K562 (cell line): ENCODE results near the gene RARG. TPM values are rescaled to one million over a fixed set of nuclear protein-coding genes. Genes with fewer than 3 reads are reported as not detected.
A peak's percentile ranks its signal among the peaks of the same experiment; 100 is the strongest.

ENCODE experiments used
- CXXC5 ChIP-seq: fragments of 250-450 bp; sonication (Bioruptor Pico); IDR thresholded peaks from 2 replicates; pipeline ENCODE4 v1.8.0; 2022; ENCODE audit warnings: inconsistent platforms, mild to moderate bottlenecking, moderate library complexity
- KAT7 ChIP-seq: sonication (generic); formaldehyde crosslinking; IDR thresholded peaks from 2 replicates; pipeline ENCODE4 v1.8.0; 2022; ENCODE audit warnings: missing genetic modification reagents, mild to moderate bottlenecking, borderline replicate concordance
- L3MBTL2 ChIP-seq: fragments of 450-650 bp; IDR thresholded peaks from 2 replicates; pipeline ENCODE4 v1.6.1; 2016; ENCODE audit warnings: mild to moderate bottlenecking, moderate library complexity
- SMARCA5 ChIP-seq: fragments of 450-650 bp; IDR thresholded peaks from 2 replicates; pipeline ENCODE4 v1.6.1; 2016
- TOE1 ChIP-seq, 2 experiments: fragments of 450-650 bp in 1 of 2; sonication (generic) in 1 of 2; formaldehyde crosslinking in 1 of 2; IDR thresholded peaks; 2 replicates each; pipeline versions ENCODE4 v1.7.1 to v1.8.0; 2016 to 2022; ENCODE audit warnings: borderline replicate concordance in 2 of 2, mild to moderate bottlenecking in 2 of 2, antibody characterized with exemption in 1 of 2, inconsistent platforms in 1 of 2, low read depth in 1 of 2, missing genetic modification reagents in 1 of 2, moderate library complexity in 1 of 2
- YY1 ChIP-seq, 3 experiments: IDR thresholded peaks; 2 replicates each; pipeline ENCODE4 v1.6.1; 2011; ENCODE audit warnings: low read length in 2 of 3, mild to moderate bottlenecking in 2 of 3, moderate library complexity in 2 of 3, borderline replicate concordance in 1 of 3, control low read depth in 1 of 3, low read depth in 1 of 3; ENCODE audit not compliant: insufficient read depth in 3 of 3, insufficient replicate concordance in 2 of 3, control insufficient read depth in 1 of 3, insufficient read length in 1 of 3; ENCODE audit errors: extremely low read depth in 1 of 3
- ZNF354B ChIP-seq: fragments of 250-450 bp; sonication (Bioruptor Pico); IDR thresholded peaks from 2 replicates; pipeline ENCODE4 v1.4.0; 2020
- polyA plus RNA-seq, 8 experiments: library from polyadenylated mRNA; depleted of rRNA in 4 of 8; stranded (reverse) in 5 of 8; unstranded in 3 of 8; fragments of >200 nt; fragmentation: Nextera tagmentation in 2 of 8; fragmentation: Illumina TruSeq in 1 of 8; extraction: Ambion mirVana in 2 of 8; extraction: Trizol in 1 of 8; gene quantifications; 2 replicates each; pipeline versions ENCODE4 v1.2.1 to v1.2.3, GENCODE V29; 2011 to 2014; ENCODE audit warnings: inconsistent platforms in 1 of 8, missing spikeins in 1 of 8
- total RNA-seq, 7 experiments: library from RNA; depleted of rRNA in 6 of 7; stranded (reverse); fragments of >200 nt in 6 of 7; fragmentation: Illumina TruSeq in 2 of 7; extraction: Trizol in 2 of 7; gene quantifications; 2 replicates each; pipeline versions ENCODE4 v1.2.1 to v1.2.3, GENCODE V29; 2011 to 2021; ENCODE audit warnings: low replicate concordance in 1 of 7
- TF ChIP-seq, protein P1 (sequence below), 3 experiments: IDR thresholded peaks in 2 of 3; conservative IDR thresholded peaks in 1 of 3; 2 replicates each; pipeline ENCODE4 v1.5.1; 2011 to 2012; ENCODE audit warnings: low read length in 3 of 3, mild to moderate bottlenecking in 3 of 3, control low read depth in 2 of 3, improper control_type of control experiment in 1 of 3, inconsistent platforms in 1 of 3, low read depth in 1 of 3, mixed read lengths in 1 of 3, moderate library complexity in 1 of 3; ENCODE audit not compliant: insufficient read depth in 2 of 3
- TF ChIP-seq, protein P2 (sequence below): sonication (generic); formaldehyde crosslinking; IDR thresholded peaks from 2 replicates; pipeline ENCODE4 v1.8.0; 2022; ENCODE audit warnings: missing genetic modification reagents, mild to moderate bottlenecking, moderate library complexity, borderline replicate concordance
- TF ChIP-seq, protein P3 (sequence below): sonication (generic); formaldehyde crosslinking; IDR thresholded peaks from 2 replicates; pipeline ENCODE4 v1.8.0; 2023; ENCODE audit warnings: mild to moderate bottlenecking, missing genetic modification reagents
- TF ChIP-seq, protein P4 (sequence below): sonication (generic); formaldehyde crosslinking; IDR thresholded peaks from 2 replicates; pipeline ENCODE4 v1.8.0; 2022; ENCODE audit warnings: mild to moderate bottlenecking, missing genetic modification reagents
- TF ChIP-seq, protein P5 (sequence below): sonication (generic); formaldehyde crosslinking; IDR thresholded peaks from 2 replicates; pipeline ENCODE4 v1.8.0; 2022; ENCODE audit warnings: mild to moderate bottlenecking, missing genetic modification reagents

RARG gene
- total and polyA plus RNA-seq, 9 of the 15 experiments (the other 6 are each of a cell fraction or from before 2014, with no cell fraction given), result 0.18 to 7.6 (median 3.8) TPM

DNA sequence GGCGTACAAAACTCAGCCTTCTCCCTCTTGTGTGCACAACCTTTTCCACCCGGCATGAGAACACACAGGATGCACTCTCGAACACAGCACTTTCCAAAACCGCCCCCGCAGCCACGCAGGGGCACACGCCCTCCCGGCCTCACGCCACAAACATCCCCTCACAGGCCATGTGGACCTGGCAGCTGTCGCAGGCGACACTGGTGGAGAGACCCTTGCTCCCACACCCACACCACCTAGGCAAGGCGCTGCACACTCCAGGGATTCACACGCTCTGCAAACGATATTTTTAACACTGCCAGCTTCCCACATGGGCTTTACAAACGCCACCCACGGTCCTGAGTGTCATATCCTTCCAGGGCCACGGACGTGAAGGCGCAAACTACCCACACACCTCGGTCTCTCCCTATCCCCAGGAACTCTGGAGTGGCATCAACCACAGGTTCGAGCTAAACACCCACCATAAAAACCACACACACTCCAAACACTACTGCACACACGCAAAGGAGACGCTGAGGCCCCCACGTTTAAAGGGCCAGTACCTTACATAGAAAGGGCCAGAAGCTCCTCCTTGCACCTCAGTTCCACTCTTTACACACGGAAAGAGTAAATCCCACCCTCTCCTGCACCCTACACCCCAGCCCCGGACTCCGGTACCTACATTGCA, 12.6 kb downstream of the RARG start (continued):
- TF ChIP-seq TOE1 (IDR thresholded peaks at IDR 0.05; ENCODE audit: borderline replicate concordance) (peak; percentile 34; the same call in 1 of the 2 replicates), TOE1 (CRISPR knock-in tag; IDR thresholded peaks at IDR 0.05; ENCODE audit: borderline replicate concordance, low read depth) (no peak), KAT7 (0 out of 2 replicates have a peak, but pooled peaks have one; percentile 47), L3MBTL2 (peak; percentile 31; the same call in 1 of the 2 replicates), ZNF354B (CRISPR knock-in tag) (no peak), SMARCA5 (no peak), YY1 (IDR thresholded peaks at IDR 0.05; ENCODE audit: borderline replicate concordance in 1 of 3, control insufficient read depth in 1 of 3, extremely low read depth in 1 of 3, insufficient read depth in 3 of 3, insufficient read length in 1 of 3, insufficient replicate concordance in 2 of 3, low read depth in 1 of 3, low read length in 2 of 3) (no peak), CXXC5 (CRISPR knock-in tag) (peak; percentile 32)
- TF ChIP-seq, protein P1, sequence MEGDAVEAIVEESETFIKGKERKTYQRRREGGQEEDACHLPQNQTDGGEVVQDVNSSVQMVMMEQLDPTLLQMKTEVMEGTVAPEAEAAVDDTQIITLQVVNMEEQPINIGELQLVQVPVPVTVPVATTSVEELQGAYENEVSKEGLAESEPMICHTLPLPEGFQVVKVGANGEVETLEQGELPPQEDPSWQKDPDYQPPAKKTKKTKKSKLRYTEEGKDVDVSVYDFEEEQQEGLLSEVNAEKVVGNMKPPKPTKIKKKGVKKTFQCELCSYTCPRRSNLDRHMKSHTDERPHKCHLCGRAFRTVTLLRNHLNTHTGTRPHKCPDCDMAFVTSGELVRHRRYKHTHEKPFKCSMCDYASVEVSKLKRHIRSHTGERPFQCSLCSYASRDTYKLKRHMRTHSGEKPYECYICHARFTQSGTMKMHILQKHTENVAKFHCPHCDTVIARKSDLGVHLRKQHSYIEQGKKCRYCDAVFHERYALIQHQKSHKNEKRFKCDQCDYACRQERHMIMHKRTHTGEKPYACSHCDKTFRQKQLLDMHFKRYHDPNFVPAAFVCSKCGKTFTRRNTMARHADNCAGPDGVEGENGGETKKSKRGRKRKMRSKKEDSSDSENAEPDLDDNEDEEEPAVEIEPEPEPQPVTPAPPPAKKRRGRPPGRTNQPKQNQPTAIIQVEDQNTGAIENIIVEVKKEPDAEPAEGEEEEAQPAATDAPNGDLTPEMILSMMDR (IDR thresholded peaks at IDR 0.05 in 2 of 3, conservative IDR thresholded peaks at IDR 0.05 in 1 of 3; ENCODE audit: insufficient read depth in 2 of 3, low read depth in 1 of 3, low read length in 3 of 3), result no peak
- TF ChIP-seq, protein P2, sequence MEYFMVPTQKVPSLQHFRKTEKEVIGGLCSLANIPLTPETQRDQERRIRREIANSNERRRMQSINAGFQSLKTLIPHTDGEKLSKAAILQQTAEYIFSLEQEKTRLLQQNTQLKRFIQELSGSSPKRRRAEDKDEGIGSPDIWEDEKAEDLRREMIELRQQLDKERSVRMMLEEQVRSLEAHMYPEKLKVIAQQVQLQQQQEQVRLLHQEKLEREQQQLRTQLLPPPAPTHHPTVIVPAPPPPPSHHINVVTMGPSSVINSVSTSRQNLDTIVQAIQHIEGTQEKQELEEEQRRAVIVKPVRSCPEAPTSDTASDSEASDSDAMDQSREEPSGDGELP, result peak; percentile 50
- TF ChIP-seq, protein P3, sequence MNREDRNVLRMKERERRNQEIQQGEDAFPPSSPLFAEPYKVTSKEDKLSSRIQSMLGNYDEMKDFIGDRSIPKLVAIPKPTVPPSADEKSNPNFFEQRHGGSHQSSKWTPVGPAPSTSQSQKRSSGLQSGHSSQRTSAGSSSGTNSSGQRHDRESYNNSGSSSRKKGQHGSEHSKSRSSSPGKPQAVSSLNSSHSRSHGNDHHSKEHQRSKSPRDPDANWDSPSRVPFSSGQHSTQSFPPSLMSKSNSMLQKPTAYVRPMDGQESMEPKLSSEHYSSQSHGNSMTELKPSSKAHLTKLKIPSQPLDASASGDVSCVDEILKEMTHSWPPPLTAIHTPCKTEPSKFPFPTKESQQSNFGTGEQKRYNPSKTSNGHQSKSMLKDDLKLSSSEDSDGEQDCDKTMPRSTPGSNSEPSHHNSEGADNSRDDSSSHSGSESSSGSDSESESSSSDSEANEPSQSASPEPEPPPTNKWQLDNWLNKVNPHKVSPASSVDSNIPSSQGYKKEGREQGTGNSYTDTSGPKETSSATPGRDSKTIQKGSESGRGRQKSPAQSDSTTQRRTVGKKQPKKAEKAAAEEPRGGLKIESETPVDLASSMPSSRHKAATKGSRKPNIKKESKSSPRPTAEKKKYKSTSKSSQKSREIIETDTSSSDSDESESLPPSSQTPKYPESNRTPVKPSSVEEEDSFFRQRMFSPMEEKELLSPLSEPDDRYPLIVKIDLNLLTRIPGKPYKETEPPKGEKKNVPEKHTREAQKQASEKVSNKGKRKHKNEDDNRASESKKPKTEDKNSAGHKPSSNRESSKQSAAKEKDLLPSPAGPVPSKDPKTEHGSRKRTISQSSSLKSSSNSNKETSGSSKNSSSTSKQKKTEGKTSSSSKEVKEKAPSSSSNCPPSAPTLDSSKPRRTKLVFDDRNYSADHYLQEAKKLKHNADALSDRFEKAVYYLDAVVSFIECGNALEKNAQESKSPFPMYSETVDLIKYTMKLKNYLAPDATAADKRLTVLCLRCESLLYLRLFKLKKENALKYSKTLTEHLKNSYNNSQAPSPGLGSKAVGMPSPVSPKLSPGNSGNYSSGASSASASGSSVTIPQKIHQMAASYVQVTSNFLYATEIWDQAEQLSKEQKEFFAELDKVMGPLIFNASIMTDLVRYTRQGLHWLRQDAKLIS, result peak; percentile 68; the same call in 1 of the 2 replicates
- TF ChIP-seq, protein P4, sequence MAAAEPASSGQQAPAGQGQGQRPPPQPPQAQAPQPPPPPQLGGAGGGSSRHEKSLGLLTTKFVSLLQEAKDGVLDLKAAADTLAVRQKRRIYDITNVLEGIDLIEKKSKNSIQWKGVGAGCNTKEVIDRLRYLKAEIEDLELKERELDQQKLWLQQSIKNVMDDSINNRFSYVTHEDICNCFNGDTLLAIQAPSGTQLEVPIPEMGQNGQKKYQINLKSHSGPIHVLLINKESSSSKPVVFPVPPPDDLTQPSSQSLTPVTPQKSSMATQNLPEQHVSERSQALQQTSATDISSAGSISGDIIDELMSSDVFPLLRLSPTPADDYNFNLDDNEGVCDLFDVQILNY (CRISPR knock-in tag), result no peak
- TF ChIP-seq, protein P5, sequence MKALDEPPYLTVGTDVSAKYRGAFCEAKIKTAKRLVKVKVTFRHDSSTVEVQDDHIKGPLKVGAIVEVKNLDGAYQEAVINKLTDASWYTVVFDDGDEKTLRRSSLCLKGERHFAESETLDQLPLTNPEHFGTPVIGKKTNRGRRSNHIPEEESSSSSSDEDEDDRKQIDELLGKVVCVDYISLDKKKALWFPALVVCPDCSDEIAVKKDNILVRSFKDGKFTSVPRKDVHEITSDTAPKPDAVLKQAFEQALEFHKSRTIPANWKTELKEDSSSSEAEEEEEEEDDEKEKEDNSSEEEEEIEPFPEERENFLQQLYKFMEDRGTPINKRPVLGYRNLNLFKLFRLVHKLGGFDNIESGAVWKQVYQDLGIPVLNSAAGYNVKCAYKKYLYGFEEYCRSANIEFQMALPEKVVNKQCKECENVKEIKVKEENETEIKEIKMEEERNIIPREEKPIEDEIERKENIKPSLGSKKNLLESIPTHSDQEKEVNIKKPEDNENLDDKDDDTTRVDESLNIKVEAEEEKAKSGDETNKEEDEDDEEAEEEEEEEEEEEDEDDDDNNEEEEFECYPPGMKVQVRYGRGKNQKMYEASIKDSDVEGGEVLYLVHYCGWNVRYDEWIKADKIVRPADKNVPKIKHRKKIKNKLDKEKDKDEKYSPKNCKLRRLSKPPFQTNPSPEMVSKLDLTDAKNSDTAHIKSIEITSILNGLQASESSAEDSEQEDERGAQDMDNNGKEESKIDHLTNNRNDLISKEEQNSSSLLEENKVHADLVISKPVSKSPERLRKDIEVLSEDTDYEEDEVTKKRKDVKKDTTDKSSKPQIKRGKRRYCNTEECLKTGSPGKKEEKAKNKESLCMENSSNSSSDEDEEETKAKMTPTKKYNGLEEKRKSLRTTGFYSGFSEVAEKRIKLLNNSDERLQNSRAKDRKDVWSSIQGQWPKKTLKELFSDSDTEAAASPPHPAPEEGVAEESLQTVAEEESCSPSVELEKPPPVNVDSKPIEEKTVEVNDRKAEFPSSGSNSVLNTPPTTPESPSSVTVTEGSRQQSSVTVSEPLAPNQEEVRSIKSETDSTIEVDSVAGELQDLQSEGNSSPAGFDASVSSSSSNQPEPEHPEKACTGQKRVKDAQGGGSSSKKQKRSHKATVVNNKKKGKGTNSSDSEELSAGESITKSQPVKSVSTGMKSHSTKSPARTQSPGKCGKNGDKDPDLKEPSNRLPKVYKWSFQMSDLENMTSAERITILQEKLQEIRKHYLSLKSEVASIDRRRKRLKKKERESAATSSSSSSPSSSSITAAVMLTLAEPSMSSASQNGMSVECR, result peak; percentile 14; the same call in 1 of the 2 replicates
